ENCODE measurements around the gene PAPPA2. TPM values are rescaled to one million over a fixed set of nuclear protein-coding genes. Genes with fewer than 3 reads are reported as not detected.
A peak's percentile ranks its signal among the peaks of the same experiment; 100 is the strongest.

Gene PAPPA2
- total RNA-seq, 1 experiment from 2014 or later = not detected

DNA sequence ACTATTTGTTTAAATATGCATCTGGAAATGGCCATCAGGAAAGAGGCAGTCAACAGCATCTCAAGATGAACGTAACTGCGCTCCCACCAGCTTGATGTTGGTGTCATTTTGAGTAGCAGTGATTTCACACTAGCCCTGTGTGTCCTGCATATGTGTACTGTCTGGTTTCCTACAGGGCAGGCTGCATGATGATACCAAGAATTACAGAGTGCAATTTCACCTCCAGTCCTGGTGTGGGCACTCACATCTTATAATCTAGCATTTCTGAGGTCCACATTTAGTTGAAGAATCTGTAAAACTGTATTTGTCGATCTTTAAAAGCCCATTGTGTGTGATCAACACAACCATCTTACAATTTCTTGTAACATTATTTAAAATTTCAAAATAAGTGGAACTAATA lies 336.4 kb downstream of the PAPPA2 start:
- Histone ChIP-seq H3K36me3 (ENCODE audit: low read depth, low read length) (no peaks in the 10 kb centered on the region), H3K27ac (ENCODE audit: low read length) (no peak overlapping the region), H3K4me2 (ENCODE audit: low read length) (no peak overlapping the region), H3K27me3 (ENCODE audit: low read length) (no peaks in the 10 kb centered on the region), H3K9ac (ENCODE audit: low read length) (no peak overlapping the region), H3K4me1 (ENCODE audit: insufficient read depth, low read length) (no peaks in the 10 kb centered on the region), H4K20me1 (ENCODE audit: low read length) (no peaks in the 10 kb centered on the region), H3K9me3 (ENCODE audit: low read length) (no peaks in the 10 kb centered on the region), H3K79me2 (ENCODE audit: low read length) (no peaks in the 10 kb centered on the region), H2AFZ (ENCODE audit: low read length) (no peak overlapping the region), H3K4me3 (ENCODE audit: low read length) (no peak overlapping the region), H3K9me2 (replicated peaks; ENCODE audit: low read length) (no peaks in the 10 kb centered on the region), H3F3A (ENCODE audit: low read length, unreplicated experiment) (no peaks in the 10 kb centered on the region)
- DNase-seq (no peak), ATAC-seq (no peak)
- no TSS peak for BruUV-seq (replicated peaks)
- intact Hi-C loops (cut with micrococcal nuclease) = no loop called here
- TF ChIP-seq, protein P1, sequence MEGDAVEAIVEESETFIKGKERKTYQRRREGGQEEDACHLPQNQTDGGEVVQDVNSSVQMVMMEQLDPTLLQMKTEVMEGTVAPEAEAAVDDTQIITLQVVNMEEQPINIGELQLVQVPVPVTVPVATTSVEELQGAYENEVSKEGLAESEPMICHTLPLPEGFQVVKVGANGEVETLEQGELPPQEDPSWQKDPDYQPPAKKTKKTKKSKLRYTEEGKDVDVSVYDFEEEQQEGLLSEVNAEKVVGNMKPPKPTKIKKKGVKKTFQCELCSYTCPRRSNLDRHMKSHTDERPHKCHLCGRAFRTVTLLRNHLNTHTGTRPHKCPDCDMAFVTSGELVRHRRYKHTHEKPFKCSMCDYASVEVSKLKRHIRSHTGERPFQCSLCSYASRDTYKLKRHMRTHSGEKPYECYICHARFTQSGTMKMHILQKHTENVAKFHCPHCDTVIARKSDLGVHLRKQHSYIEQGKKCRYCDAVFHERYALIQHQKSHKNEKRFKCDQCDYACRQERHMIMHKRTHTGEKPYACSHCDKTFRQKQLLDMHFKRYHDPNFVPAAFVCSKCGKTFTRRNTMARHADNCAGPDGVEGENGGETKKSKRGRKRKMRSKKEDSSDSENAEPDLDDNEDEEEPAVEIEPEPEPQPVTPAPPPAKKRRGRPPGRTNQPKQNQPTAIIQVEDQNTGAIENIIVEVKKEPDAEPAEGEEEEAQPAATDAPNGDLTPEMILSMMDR (conservative IDR thresholded peaks at IDR 0.05; ENCODE audit: low read depth, low read length) = peak; percentile 12; the same call in 1 of the 2 replicates
- TF ChIP-seq EZH2 (IDR thresholded peaks at IDR 0.05; ENCODE audit: low read length, unreplicated experiment) = no peak
- no peak for TF ChIP-seq EZH2phosphoT487 (IDR thresholded peaks at IDR 0.05; ENCODE audit: borderline replicate concordance, low read length)
- POLR2A ChIA-PET (ENCODE audit: unreplicated experiment) = no interaction called here
- CTCF ChIA-PET = no interaction called here

DNA sequence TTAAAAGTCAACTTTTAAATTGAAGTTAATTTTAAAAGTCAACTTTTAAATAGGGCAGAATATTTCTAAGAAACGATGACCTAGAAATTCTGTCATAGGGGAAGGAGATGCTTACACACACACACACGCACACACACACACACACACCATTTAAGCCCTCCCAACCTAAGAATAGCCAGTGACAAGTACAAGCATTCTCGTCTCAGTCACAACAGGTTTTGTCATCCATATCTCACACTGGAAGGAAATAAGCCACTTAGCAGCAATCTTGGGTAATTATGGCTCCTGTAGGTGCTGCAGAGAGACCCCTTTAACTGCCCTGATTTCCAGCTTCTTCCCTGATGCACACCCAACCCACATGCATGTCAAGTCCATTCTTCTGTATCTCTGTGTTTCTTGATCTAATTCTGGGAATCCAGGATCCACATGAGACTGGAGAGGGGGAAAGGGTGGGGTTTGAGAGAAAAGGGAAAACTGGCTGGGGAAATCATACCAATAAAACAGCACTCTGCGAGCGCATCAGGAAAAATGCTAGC lies 338.1 kb downstream of the PAPPA2 start:
- no TSS peak for BruUV-seq (replicated peaks)
- no peak for TF ChIP-seq EZH2phosphoT487 (IDR thresholded peaks at IDR 0.05; ENCODE audit: borderline replicate concordance, low read length)
- TF ChIP-seq, protein P1 (conservative IDR thresholded peaks at IDR 0.05; ENCODE audit: low read depth, low read length) = no peak
- no peak for TF ChIP-seq EZH2 (IDR thresholded peaks at IDR 0.05; ENCODE audit: low read length, unreplicated experiment)
- DNase-seq = no peak
- Histone ChIP-seq H3F3A (ENCODE audit: low read length, unreplicated experiment) (no peaks in the 10 kb centered on the region), H3K4me1 (ENCODE audit: insufficient read depth, low read length) (no peaks in the 10 kb centered on the region), H2AFZ (ENCODE audit: low read length) (no peak overlapping the region), H3K4me2 (ENCODE audit: low read length) (no peak overlapping the region), H3K36me3 (ENCODE audit: low read depth, low read length) (no peaks in the 10 kb centered on the region), H3K9me3 (ENCODE audit: low read length) (no peaks in the 10 kb centered on the region), H3K27me3 (ENCODE audit: low read length) (no peaks in the 10 kb centered on the region), H3K79me2 (ENCODE audit: low read length) (no peaks in the 10 kb centered on the region), H3K4me3 (ENCODE audit: low read length) (no peak overlapping the region), H3K9ac (ENCODE audit: low read length) (no peak overlapping the region), H3K27ac (ENCODE audit: low read length) (no peak overlapping the region), H3K9me2 (replicated peaks; ENCODE audit: low read length) (no peaks in the 10 kb centered on the region), H4K20me1 (ENCODE audit: low read length) (no peaks in the 10 kb centered on the region)
- intact Hi-C loops (cut with micrococcal nuclease) = no loop called here
- ATAC-seq = no peak
- POLR2A ChIA-PET (ENCODE audit: unreplicated experiment) = no interaction called here
- CTCF ChIA-PET = no interaction called here

DNA sequence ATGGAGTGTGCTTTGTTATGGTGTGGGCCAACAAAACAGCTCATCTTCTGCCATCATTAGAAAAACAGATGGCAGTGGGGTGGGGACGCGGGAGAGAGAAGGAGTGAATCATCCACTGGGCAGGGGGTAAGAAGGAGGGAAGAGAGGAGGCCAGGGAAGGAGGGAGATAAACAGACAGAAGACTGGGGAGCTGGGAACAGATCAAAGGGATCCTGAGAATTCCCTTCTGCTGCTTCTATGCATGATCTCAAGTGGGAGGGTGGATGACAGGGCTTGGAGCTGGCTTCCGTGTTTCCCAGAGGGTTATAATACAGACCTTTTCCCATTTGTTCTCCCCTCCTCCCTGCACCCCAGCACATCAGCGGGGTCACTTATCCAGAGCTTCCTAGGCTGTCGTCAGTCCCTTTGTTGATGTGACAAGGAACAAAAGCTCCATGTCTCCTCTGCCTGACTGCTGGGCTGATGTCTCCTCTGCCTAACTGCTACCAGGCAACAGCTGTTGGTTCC lies 338.6 kb downstream of the PAPPA2 start:
- no peaks in the 10 kb centered on the region for H3K79me2 ChIP-seq (ENCODE audit: low read length)
- no peaks in the 10 kb centered on the region for H3K27me3 ChIP-seq (ENCODE audit: low read length)
- DNase-seq (no peak), ATAC-seq (no peak)
- ChIA-PET CTCF (no interaction called here), POLR2A (ENCODE audit: unreplicated experiment) (no interaction called here)
- no peak overlapping the region for H3K4me3 ChIP-seq (ENCODE audit: low read length)
- no peaks in the 10 kb centered on the region for H3K9me3 ChIP-seq (ENCODE audit: low read length)
- H3K27ac ChIP-seq (ENCODE audit: low read length) = no peak overlapping the region
- no TSS peak for BruUV-seq (replicated peaks)
- intact Hi-C loops (cut with micrococcal nuclease) = no loop called here
- H3K4me1 ChIP-seq (ENCODE audit: insufficient read depth, low read length) = no peaks in the 10 kb centered on the region
- no peak overlapping the region for H3K4me2 ChIP-seq (ENCODE audit: low read length)
- H3K9ac ChIP-seq (ENCODE audit: low read length) = no peak overlapping the region
- H3K36me3 ChIP-seq (ENCODE audit: low read depth, low read length) = no peaks in the 10 kb centered on the region
- no peaks in the 10 kb centered on the region for H3K9me2 ChIP-seq (replicated peaks; ENCODE audit: low read length)
- TF ChIP-seq, protein P1 (conservative IDR thresholded peaks at IDR 0.05; ENCODE audit: low read depth, low read length) = no peak
- TF ChIP-seq EZH2 (IDR thresholded peaks at IDR 0.05; ENCODE audit: low read length, unreplicated experiment) (no peak), EZH2phosphoT487 (IDR thresholded peaks at IDR 0.05; ENCODE audit: borderline replicate concordance, low read length) (no peak)
- no peak overlapping the region for H2AFZ ChIP-seq (ENCODE audit: low read length)
- H3F3A ChIP-seq (ENCODE audit: low read length, unreplicated experiment) = no peaks in the 10 kb centered on the region
- H4K20me1 ChIP-seq (ENCODE audit: low read length) = no peaks in the 10 kb centered on the region
